Lower lobe of right lung (tissue), 2 donors: Measurements from ENCODE around the gene RAB24. TPM values are rescaled to one million over a fixed set of nuclear protein-coding genes. Genes with fewer than 3 reads are reported as not detected.
"Not testable (repeated sequence)": the region's sequence is repeated elsewhere in the genome, so short reads cannot be mapped to it uniquely, and the experiment has no call there.

ENCODE experiments used
- ATAC-seq, 2 donors: fragments of 200-7000 bp; cut with Tn5 transposase; one replicate each; pipeline ENCODE4 v1.9.1; 2020 to 2022; ENCODE audit warnings: mild to moderate bottlenecking in 2 of 2, moderate library complexity in 2 of 2
- DNase-seq: peaks from one replicate; pipeline ENCODE4 v3.0.0-alpha.2; 2020
- H3K27ac ChIP-seq: fragments of 200-600 bp; one replicate; pipeline ENCODE4 v1.8.0; 2022
- H3K27me3 ChIP-seq: fragments of 200-600 bp; one replicate; pipeline ENCODE4 v1.8.0; 2022; ENCODE audit warnings: low read depth
- H3K36me3 ChIP-seq: fragments of 200-600 bp; one replicate; pipeline ENCODE4 v1.8.0; 2022; ENCODE audit warnings: mild to moderate bottlenecking
- H3K4me1 ChIP-seq: fragments of 200-600 bp; one replicate; pipeline ENCODE4 v1.8.0; 2022
- H3K4me3 ChIP-seq: fragments of 200-600 bp; one replicate; pipeline ENCODE4 v1.8.0; 2022; ENCODE audit warnings: mild to moderate bottlenecking
- H3K9me3 ChIP-seq: fragments of 200-600 bp; one replicate; pipeline ENCODE4 v1.8.0; 2022
- intact Hi-C: fragments of 100-400 bp; cut with DNase I; formaldehyde crosslinking; loops from one replicate; pipeline ENCODE4 v1.11.0; 2022
- total RNA-seq: library from RNA; stranded (reverse); fragmentation: NEBNext Ultra II Directional; extraction: Animal tissue kit (Norgen Biotek cat#: 25700); gene quantifications from one replicate; pipeline ENCODE4 v1.2.1, GENCODE V29; 2021
- TF ChIP-seq, protein P1 (sequence below): fragments of 200-600 bp; IDR thresholded peaks from one replicate; pipeline ENCODE4 v1.8.0; 2022; ENCODE audit warnings: antibody characterized with exemption, mild to moderate bottlenecking
- donor health status: DM: no; HTN: yes; CAD: no; lungs with severe emphysema.

The RAB24 gene
- total RNA-seq, 1 donor from 2014 or later, result 41.6 TPM

DNA sequence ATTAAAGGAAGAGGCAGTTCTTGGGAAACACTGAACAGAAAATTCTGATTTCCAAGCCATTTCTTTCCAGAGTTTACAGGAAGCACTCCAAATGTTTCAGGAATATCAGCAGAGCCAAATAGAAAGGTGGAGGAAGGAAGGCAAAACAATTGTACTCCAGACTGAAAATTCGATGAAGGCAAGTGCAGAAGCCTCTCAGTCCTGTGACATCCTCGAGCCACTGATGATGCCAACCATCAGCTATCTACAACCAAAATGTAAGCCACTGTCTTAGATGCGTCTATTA, 45.8 kb upstream of the RAB24 start:
- no peak for DNase-seq
- ATAC-seq, result no peak
- Histone ChIP-seq H3K36me3 (peaks cover 47% of the 10 kb centered on the region), H3K4me3 (no peak overlapping the region), H3K27ac (no peak overlapping the region), H3K4me1 (peaks cover 43% of the 10 kb centered on the region), H3K27me3 (no peaks in the 10 kb centered on the region), H3K9me3 (no peaks in the 10 kb centered on the region)
- intact Hi-C loops, result no loop called here
- TF ChIP-seq, protein P1, sequence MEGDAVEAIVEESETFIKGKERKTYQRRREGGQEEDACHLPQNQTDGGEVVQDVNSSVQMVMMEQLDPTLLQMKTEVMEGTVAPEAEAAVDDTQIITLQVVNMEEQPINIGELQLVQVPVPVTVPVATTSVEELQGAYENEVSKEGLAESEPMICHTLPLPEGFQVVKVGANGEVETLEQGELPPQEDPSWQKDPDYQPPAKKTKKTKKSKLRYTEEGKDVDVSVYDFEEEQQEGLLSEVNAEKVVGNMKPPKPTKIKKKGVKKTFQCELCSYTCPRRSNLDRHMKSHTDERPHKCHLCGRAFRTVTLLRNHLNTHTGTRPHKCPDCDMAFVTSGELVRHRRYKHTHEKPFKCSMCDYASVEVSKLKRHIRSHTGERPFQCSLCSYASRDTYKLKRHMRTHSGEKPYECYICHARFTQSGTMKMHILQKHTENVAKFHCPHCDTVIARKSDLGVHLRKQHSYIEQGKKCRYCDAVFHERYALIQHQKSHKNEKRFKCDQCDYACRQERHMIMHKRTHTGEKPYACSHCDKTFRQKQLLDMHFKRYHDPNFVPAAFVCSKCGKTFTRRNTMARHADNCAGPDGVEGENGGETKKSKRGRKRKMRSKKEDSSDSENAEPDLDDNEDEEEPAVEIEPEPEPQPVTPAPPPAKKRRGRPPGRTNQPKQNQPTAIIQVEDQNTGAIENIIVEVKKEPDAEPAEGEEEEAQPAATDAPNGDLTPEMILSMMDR, result no peak

GRCh38 chr5:177347699-177348098, 44.2 kb upstream of the RAB24 start:
- no peak overlapping the region for H3K27ac ChIP-seq
- TF ChIP-seq, protein P1, result no peak
- DNase-seq (peak; percentile 4), ATAC-seq (no peak)
- H3K27me3 ChIP-seq, result no peaks in the 10 kb centered on the region
- intact Hi-C loops, result no loop called here
- H3K36me3 ChIP-seq, result peaks cover 62% of the 10 kb centered on the region
- peaks cover 43% of the 10 kb centered on the region for H3K4me1 ChIP-seq
- H3K4me3 ChIP-seq, result no peak overlapping the region
- H3K9me3 ChIP-seq, result no peaks in the 10 kb centered on the region

- Histone ChIP-seq H3K36me3 (peaks cover 71% of the 10 kb centered on the region), H3K27me3 (no peaks in the 10 kb centered on the region), H3K9me3 (no peaks in the 10 kb centered on the region), H3K4me3 (no peak overlapping the region), H3K4me1 (peaks cover 43% of the 10 kb centered on the region), H3K27ac (no peak overlapping the region)
- ATAC-seq (no peak), DNase-seq (no peak)
- intact Hi-C loops, result no loop called here
- TF ChIP-seq, protein P1, result no peak
Observed at GRCh38 chr5:177346820-177347219, 43.3 kb upstream of the RAB24 start.

DNA sequence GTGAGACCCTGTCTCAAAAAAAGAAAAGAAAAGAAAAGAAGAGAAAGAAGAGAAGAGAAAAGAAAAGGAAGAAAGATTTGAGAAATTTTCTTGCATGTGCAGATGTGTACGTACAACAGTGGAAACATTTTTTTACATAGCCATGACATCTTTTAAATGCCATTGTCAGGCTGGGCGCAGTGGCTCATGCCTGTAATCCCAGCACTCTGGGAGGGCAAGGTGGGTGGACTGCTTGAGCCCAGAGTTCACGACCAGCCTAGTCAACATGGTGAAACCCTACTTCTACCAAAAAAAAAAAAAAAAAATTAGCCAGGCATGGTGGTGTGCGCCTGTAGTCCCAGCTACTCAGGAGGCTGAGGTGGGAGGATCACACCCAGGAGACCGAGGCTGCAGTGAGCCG, 41.4 kb upstream of the RAB24 start:
- no peaks in the 10 kb centered on the region for H3K27me3 ChIP-seq
- H3K9me3 ChIP-seq, result no peaks in the 10 kb centered on the region
- no peak overlapping the region for H3K4me3 ChIP-seq
- DNase-seq (peak; percentile 6), ATAC-seq (no peak)
- peaks cover 32% of the 10 kb centered on the region for H3K4me1 ChIP-seq
- H3K36me3 ChIP-seq, result peaks cover 78% of the 10 kb centered on the region
- H3K27ac ChIP-seq, result no peak overlapping the region
- TF ChIP-seq, protein P1, result no peak
- intact Hi-C loops, result no loop called here

- peaks cover 75% of the 10 kb centered on the region for H3K36me3 ChIP-seq
- no peak overlapping the region for H3K27ac ChIP-seq
- DNase-seq, result peak; percentile 10
- no peak overlapping the region for H3K4me3 ChIP-seq
- intact Hi-C loops, result no loop called here
- no peak for ATAC-seq
- no peaks in the 10 kb centered on the region for H3K27me3 ChIP-seq
- peaks cover 21% of the 10 kb centered on the region for H3K4me1 ChIP-seq
- no peaks in the 10 kb centered on the region for H3K9me3 ChIP-seq
- TF ChIP-seq, protein P1, result no peak
Observed at GRCh38 chr5:177343777-177344176, 40.3 kb upstream of the RAB24 start.

DNA sequence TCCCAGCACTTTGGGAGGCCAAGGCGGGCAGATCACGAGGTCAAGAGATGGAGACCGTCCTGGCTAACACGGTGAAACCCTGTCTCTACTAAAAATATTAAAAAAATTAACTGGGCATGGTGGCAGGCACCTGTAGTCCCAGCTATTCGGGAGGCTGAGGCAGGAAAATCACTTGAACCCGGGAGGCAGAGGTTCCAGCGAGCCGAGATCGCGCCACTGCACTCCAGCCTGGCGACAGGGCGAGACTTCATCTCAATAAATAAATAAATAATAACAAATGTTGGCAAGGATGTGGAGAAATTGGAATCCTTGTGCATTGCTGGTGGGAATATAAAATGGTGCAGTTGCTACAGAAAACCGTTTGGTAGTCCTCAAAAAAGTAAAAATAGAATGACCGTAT, 39.5 kb upstream of the RAB24 start:
- Histone ChIP-seq H3K4me1 (peaks cover 16% of the 10 kb centered on the region), H3K36me3 (peaks cover 77% of the 10 kb centered on the region)
- H3K27me3 ChIP-seq, ATAC-seq, H3K27ac ChIP-seq, intact Hi-C loops, H3K4me3 ChIP-seq, H3K9me3 ChIP-seq: not testable (repeated sequence)
- peak; percentile 9 for DNase-seq
